KMS-11 (cell line): Measurements from ENCODE around the gene HRNR.

ENCODE experiments used
- H2AFZ ChIP-seq: fragments of 200-600 bp; sonication (generic); 2 replicates; pipeline ENCODE4 v1.6.1; 2016; ENCODE audit warnings: antibody characterized with exemption, mixed run types, low read depth
- H3K27ac ChIP-seq: fragments of 200-600 bp; sonication (generic); 2 replicates; pipeline ENCODE4 v1.6.1; 2016; ENCODE audit warnings: mild to moderate bottlenecking, mixed run types
- H3K27me3 ChIP-seq: fragments of 200-600 bp; sonication (generic); 2 replicates; pipeline ENCODE4 v1.6.1; 2017; ENCODE audit warnings: mild to moderate bottlenecking, low read depth, mixed run types, moderate library complexity; ENCODE audit not compliant: insufficient read depth
- H3K36me3 ChIP-seq: fragments of 200-600 bp; sonication (generic); 2 replicates; pipeline ENCODE4 v1.6.1; 2017; ENCODE audit warnings: mild to moderate bottlenecking, mixed run types; ENCODE audit not compliant: insufficient read depth
- H3K4me1 ChIP-seq: fragments of 200-600 bp; sonication (generic); 2 replicates; pipeline ENCODE4 v1.6.1; 2016; ENCODE audit warnings: mild to moderate bottlenecking, low read depth, mixed run types; ENCODE audit not compliant: poor library complexity, severe bottlenecking
- H3K4me2 ChIP-seq: fragments of 200-600 bp; sonication (generic); 2 replicates; pipeline ENCODE4 v1.7.0; 2016; ENCODE audit warnings: mild to moderate bottlenecking, mixed run types
- H3K4me3 ChIP-seq: fragments of 200-600 bp; sonication (generic); IDR thresholded peaks from 2 replicates; pipeline ENCODE4 v1.6.1; 2017; ENCODE audit warnings: low read depth, low read length, mixed read lengths; ENCODE audit not compliant: insufficient read depth
- H3K79me2 ChIP-seq: fragments of 200-600 bp; sonication (generic); 2 replicates; pipeline ENCODE4 v1.6.1; 2016; ENCODE audit warnings: low read depth, mixed run types; ENCODE audit not compliant: insufficient read depth
- H3K9ac ChIP-seq: fragments of 200-600 bp; sonication (generic); 2 replicates; pipeline ENCODE4 v1.6.1; 2016; ENCODE audit warnings: mild to moderate bottlenecking, mixed run types
- H4K20me1 ChIP-seq: fragments of 200-600 bp; sonication (generic); 2 replicates; pipeline ENCODE4 v1.6.1; 2016; ENCODE audit warnings: mild to moderate bottlenecking, mixed run types; ENCODE audit not compliant: insufficient read depth
- TF ChIP-seq, protein P1 (sequence below): fragments of 200-600 bp; sonication (generic); conservative IDR thresholded peaks from 2 replicates; pipeline ENCODE4 v1.6.1; 2017; ENCODE audit warnings: low read depth, mild to moderate bottlenecking, antibody characterized with exemption, low read length, moderate library complexity, mixed read lengths

Gene HRNR

DNA sequence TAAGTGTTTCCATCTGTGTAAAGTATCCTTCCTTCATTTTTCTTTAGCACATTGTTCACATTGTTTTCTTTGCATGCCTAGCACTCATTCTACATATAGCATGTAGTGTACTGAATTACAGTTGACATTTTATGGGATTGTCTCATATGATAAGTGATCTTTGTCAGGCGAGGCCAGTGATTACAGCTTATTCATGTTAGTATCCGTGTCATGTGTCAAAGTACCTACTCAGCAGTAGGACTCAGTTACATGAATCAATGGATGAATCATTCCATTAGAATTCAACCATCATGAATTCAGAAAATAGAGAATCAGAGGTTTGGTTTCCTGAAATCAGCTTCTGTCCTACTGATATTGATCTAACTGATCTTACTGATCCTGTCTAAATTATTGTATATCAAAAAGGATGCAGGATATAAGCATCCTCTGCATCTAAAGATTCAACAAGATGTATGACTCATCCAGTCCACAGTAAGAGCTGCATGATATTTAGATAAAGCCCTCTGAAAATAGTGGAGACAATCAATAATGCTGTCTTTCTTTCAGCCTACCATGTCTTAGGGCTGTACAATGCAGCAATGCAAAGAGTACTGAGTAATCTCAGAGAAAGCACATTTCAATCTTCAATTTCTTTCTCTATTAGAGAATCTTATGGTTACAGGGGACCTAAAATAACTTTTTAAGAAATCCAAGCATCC, 20.7 kb upstream of the HRNR start:
- H3K4me1 ChIP-seq, result no peaks in the 10 kb centered on the region
- no peak overlapping the region for H3K9ac ChIP-seq
- H3K27me3 ChIP-seq, result no peaks in the 10 kb centered on the region
- H3K4me2 ChIP-seq, result no peak overlapping the region
- TF ChIP-seq, protein P1, sequence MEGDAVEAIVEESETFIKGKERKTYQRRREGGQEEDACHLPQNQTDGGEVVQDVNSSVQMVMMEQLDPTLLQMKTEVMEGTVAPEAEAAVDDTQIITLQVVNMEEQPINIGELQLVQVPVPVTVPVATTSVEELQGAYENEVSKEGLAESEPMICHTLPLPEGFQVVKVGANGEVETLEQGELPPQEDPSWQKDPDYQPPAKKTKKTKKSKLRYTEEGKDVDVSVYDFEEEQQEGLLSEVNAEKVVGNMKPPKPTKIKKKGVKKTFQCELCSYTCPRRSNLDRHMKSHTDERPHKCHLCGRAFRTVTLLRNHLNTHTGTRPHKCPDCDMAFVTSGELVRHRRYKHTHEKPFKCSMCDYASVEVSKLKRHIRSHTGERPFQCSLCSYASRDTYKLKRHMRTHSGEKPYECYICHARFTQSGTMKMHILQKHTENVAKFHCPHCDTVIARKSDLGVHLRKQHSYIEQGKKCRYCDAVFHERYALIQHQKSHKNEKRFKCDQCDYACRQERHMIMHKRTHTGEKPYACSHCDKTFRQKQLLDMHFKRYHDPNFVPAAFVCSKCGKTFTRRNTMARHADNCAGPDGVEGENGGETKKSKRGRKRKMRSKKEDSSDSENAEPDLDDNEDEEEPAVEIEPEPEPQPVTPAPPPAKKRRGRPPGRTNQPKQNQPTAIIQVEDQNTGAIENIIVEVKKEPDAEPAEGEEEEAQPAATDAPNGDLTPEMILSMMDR, result no peak
- no peak overlapping the region for H3K27ac ChIP-seq
- no peaks in the 10 kb centered on the region for H4K20me1 ChIP-seq
- H2AFZ ChIP-seq, result no peak overlapping the region
- no peak overlapping the region for H3K4me3 ChIP-seq
- no peaks in the 10 kb centered on the region for H3K36me3 ChIP-seq
- H3K79me2 ChIP-seq, result no peaks in the 10 kb centered on the region

DNA sequence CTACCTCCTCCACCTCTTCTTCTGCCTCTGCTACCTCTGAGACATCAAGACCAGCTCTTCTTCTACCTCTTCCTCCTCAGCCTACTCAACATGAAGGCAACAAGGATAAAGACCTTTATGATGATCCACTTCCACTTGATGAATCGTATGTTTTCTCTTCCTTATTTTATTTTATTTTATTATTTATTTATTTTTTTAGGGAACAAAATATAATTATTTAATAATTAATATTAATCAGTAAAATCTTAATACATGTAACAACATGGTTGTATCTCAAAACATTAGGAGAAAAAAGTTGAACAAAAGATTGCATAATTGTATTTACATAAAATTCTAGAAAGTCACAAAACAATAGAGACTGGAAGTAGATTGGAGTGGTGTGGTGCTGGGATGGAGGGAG, 13.1 kb upstream of the HRNR start:
- no peak overlapping the region for H3K4me2 ChIP-seq
- H2AFZ ChIP-seq, result no peak overlapping the region
- H3K79me2 ChIP-seq, result no peaks in the 10 kb centered on the region
- H3K27me3 ChIP-seq, result no peaks in the 10 kb centered on the region
- no peak overlapping the region for H3K27ac ChIP-seq
- H3K4me3 ChIP-seq, result no peak overlapping the region
- TF ChIP-seq, protein P1, result no peak
- no peak overlapping the region for H3K9ac ChIP-seq
- H3K36me3 ChIP-seq, result no peaks in the 10 kb centered on the region
- no peaks in the 10 kb centered on the region for H4K20me1 ChIP-seq
- H3K4me1 ChIP-seq, result no peaks in the 10 kb centered on the region

DNA sequence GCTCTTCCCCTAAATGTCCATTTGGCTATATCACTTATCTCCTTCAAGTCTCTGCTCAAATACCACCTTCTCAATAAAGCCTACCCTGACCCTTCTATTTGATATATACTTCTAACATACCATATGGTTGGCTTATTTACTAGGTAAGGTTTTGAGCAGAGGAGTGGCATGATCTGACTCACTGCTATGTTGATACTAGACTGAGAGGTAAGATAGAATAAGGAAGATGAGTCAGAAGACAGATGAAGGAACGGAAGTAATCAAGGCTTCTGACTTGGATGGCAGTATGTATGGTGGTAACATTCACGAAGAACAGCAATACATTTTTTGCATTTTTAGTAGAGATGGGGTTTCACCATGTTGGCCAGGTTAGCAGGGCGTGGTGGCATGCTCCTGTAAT, 4.8 kb upstream of the HRNR start:
- no peak overlapping the region for H2AFZ ChIP-seq
- no peaks in the 10 kb centered on the region for H3K4me1 ChIP-seq
- H4K20me1 ChIP-seq, result no peaks in the 10 kb centered on the region
- H3K36me3 ChIP-seq, result no peaks in the 10 kb centered on the region
- H3K27ac ChIP-seq, result no peak overlapping the region
- no peak overlapping the region for H3K4me3 ChIP-seq
- no peaks in the 10 kb centered on the region for H3K79me2 ChIP-seq
- no peak overlapping the region for H3K9ac ChIP-seq
- no peaks in the 10 kb centered on the region for H3K27me3 ChIP-seq
- no peak overlapping the region for H3K4me2 ChIP-seq
- TF ChIP-seq, protein P1, result no peak

DNA sequence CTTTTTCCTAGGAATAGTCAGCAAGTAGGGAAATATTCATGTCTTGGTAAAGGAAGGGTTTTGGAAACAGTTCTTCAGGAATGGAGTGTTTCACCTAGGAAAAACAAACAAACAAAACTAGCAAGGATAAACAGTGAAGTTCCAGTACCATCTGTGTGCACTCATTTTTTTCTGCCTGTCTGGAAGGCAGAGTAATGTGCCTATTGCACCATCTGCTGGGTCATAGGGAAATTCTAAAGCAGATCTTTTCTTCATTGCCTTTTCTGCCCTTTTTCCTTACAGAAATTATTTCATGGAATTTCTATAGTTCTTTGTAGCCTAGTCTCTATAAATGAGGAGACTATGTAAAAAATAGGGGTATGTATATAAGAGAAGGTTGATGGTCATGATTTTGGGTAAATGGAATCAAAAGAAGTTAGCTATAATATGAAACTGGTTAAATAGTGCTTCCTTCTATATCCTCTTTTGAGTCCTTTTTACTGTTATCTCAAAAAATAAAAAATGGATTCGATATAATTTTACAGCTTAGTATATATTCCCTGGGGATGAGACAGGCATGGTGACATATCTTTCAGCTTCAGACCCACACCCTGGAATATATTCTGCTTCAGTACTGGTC, 3.4 kb upstream of the HRNR start:
- H2AFZ ChIP-seq, result no peak overlapping the region
- TF ChIP-seq, protein P1, result no peak
- H3K4me1 ChIP-seq, result no peaks in the 10 kb centered on the region

More for the DNA sequence above, 3.4 kb upstream of the HRNR start:
- no peak overlapping the region for H3K4me2 ChIP-seq
- no peak overlapping the region for H3K9ac ChIP-seq
- no peaks in the 10 kb centered on the region for H3K36me3 ChIP-seq
- no peaks in the 10 kb centered on the region for H3K79me2 ChIP-seq
- no peaks in the 10 kb centered on the region for H4K20me1 ChIP-seq
- no peak overlapping the region for H3K27ac ChIP-seq
- H3K4me3 ChIP-seq, result no peak overlapping the region
- H3K27me3 ChIP-seq, result no peaks in the 10 kb centered on the region
